ENCODE data around the gene MFN2. TPM values are rescaled to one million over a fixed set of nuclear protein-coding genes. Genes with fewer than 3 reads are reported as not detected.

MFN2 gene
- total and polyA plus RNA-seq, 2 of the 8 experiments (the other 6 are each of a cell fraction or from before 2014, with no cell fraction given): 34.0 to 62.5 TPM

GRCh38 chr1:11944358-11944931, 35.8 kb upstream of the MFN2 start (continued):
- TF ChIP-seq CTCF (IDR thresholded peaks at IDR 0.05; ENCODE audit: control extremely low read depth in 1 of 3, insufficient read depth in 1 of 3, low read depth in 1 of 3, low read length in 3 of 3) (0 out of 4 replicates have a peak, but pooled peaks of 1 of the 3 experiments have one; percentile 1), ASH2L (IDR thresholded peaks at IDR 0.05; ENCODE audit: low read length) (peak; percentile 52), RAD21 (IDR thresholded peaks at IDR 0.05 in 1 of 2, conservative IDR thresholded peaks at IDR 0.05 in 1 of 2; ENCODE audit: low read depth in 2 of 2, low read length in 2 of 2) (no peak), CEBPB (IDR thresholded peaks at IDR 0.05; ENCODE audit: low read depth, low read length) (no peak), MAX (IDR thresholded peaks at IDR 0.05) (peak; percentile 37), RBBP5 (IDR thresholded peaks at IDR 0.05; ENCODE audit: borderline replicate concordance, low read depth, low read length) (peak; percentile 58; the same call in 1 of the 2 replicates), JUND (IDR thresholded peaks at IDR 0.05; ENCODE audit: low read length) (no peak), CBX8 (IDR thresholded peaks at IDR 0.05; ENCODE audit: borderline replicate concordance, low read depth, low read length) (no peak), KDM5A (IDR thresholded peaks at IDR 0.05; ENCODE audit: low read length) (no peak), TBP (IDR thresholded peaks at IDR 0.05; ENCODE audit: low read depth, low read length) (peak; percentile 6; the same call in 1 of the 2 replicates)

Measured in H1 (cell line).